ENCODE data around the gene FOXK2.

DNA sequence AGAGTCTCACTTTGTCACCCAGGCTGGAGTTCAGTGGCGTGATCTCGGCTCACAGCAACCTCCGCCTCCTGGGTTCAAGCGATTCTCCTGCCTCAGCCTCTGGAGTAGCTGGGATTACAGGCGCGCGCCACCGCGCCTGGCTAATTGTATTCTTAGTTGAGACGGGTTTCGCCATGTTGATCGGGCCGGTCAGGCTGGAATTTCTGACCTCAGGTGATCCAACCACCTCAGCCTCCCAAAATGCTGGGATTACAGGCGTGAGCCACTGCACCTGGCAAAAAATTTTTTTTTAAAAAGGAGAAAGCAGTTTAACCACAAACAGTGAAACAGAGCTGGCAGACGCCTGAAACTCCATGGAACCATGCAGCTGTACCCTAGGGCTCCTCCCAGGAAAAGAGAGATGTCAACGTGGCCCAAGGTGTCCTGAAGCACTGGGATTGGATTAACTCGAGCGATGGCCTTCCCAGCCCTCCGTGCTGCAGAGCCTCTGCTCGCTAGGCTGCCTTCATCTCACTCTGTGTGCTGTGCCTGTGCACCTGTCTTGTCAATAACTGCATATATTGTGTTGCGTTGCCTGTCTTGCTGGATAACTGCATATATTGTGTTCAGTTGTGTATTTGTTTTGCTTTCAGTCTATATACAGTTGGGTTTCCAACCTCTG is 29.6 kb upstream of the FOXK2 start:
- TF ChIP-seq, protein P1, sequence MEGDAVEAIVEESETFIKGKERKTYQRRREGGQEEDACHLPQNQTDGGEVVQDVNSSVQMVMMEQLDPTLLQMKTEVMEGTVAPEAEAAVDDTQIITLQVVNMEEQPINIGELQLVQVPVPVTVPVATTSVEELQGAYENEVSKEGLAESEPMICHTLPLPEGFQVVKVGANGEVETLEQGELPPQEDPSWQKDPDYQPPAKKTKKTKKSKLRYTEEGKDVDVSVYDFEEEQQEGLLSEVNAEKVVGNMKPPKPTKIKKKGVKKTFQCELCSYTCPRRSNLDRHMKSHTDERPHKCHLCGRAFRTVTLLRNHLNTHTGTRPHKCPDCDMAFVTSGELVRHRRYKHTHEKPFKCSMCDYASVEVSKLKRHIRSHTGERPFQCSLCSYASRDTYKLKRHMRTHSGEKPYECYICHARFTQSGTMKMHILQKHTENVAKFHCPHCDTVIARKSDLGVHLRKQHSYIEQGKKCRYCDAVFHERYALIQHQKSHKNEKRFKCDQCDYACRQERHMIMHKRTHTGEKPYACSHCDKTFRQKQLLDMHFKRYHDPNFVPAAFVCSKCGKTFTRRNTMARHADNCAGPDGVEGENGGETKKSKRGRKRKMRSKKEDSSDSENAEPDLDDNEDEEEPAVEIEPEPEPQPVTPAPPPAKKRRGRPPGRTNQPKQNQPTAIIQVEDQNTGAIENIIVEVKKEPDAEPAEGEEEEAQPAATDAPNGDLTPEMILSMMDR (IDR thresholded peaks at IDR 0.05 in 4 of 5, conservative IDR thresholded peaks at IDR 0.05 in 1 of 5) = no peak
- TF ChIP-seq POLR2A (IDR thresholded peaks at IDR 0.05) = no peak

Measured in gastrocnemius medialis (tissue), 4 donors.